A549 treated with AZD2906 at 1 μM for 4 hours (cell line): ENCODE data around the gene KDM5C. TPM values are rescaled to one million over a fixed set of nuclear protein-coding genes. Genes with fewer than 3 reads are reported as not detected.

Experiments
- total RNA-seq: library from RNA; stranded (reverse); fragments of 200-300 nt; extraction: Qiagen RNA extraction; gene quantifications from 5 replicates; pipeline ENCODE4 v1.2.3, GENCODE V29; 2022

KDM5C gene
- 48.0 to 54.2 TPM (median 52.0 TPM) in 5 replicates for total RNA-seq

GRCh38 chrX:53224860-53225797 is at the start of gene KDM5C:
Gene KDM5C, minus strand, starts transcription at chrX:53225207. Its CDS starts 318 bp downstream, at chrX:53224889.

Other genes with a start within 250 kb of the KDM5C start
- gene GPR173, start 176.4 kb downstream of the KDM5C start, total RNA-seq = 0.02 TPM in 4 of 5 replicates, not detected in the other
- gene TSPYL2, start 142.8 kb downstream of the KDM5C start, total RNA-seq = 27.5 to 36.1 TPM (median 32.5 TPM) in 5 replicates
- 1.3 to 1.8 TPM (median 1.7 TPM) in 5 replicates for gene KANTR, start 131.1 kb downstream of the KDM5C start, total RNA-seq
- 30.8 to 45.6 TPM (median 40.8 TPM) in 5 replicates for gene IQSEC2, start 56.4 kb upstream of the KDM5C start, total RNA-seq
- gene SMC1A, start 197.4 kb upstream of the KDM5C start, total RNA-seq = 40.8 to 54.2 TPM (median 48.5 TPM) in 5 replicates
- 0.74 to 0.88 TPM (median 0.85 TPM) in 5 replicates for gene RIBC1, start 197.7 kb upstream of the KDM5C start, total RNA-seq
- gene HSD17B10, start 209.2 kb upstream of the KDM5C start, total RNA-seq = 165 to 197 TPM (median 193 TPM) in 5 replicates